Measurements from ENCODE around the gene MDGA2.

DNA sequence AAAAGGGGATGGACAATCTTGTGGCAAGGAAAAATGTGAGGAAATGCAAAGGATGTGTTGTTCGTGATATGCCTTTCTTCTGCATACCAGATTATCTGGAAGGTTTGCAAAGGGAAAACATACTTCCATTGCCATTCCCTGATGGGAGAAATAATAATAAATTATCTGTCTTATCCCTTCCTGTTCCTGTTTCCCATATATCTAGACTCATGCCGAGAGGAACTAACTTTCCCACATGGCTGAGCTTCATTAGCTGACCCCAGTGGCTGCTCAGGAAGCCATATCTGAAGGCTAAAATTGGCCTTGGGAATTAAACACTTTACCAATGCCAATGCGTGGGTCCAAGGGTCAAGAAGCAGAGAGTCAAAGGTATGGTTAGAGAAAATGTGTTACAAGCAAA lies 439.8 kb downstream of the MDGA2 start:
- TF ChIP-seq, protein P1, sequence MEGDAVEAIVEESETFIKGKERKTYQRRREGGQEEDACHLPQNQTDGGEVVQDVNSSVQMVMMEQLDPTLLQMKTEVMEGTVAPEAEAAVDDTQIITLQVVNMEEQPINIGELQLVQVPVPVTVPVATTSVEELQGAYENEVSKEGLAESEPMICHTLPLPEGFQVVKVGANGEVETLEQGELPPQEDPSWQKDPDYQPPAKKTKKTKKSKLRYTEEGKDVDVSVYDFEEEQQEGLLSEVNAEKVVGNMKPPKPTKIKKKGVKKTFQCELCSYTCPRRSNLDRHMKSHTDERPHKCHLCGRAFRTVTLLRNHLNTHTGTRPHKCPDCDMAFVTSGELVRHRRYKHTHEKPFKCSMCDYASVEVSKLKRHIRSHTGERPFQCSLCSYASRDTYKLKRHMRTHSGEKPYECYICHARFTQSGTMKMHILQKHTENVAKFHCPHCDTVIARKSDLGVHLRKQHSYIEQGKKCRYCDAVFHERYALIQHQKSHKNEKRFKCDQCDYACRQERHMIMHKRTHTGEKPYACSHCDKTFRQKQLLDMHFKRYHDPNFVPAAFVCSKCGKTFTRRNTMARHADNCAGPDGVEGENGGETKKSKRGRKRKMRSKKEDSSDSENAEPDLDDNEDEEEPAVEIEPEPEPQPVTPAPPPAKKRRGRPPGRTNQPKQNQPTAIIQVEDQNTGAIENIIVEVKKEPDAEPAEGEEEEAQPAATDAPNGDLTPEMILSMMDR (IDR thresholded peaks at IDR 0.05) = no peak
- no peak for TF ChIP-seq POLR2A (IDR thresholded peaks at IDR 0.05)

All from Peyer's patch (tissue), 4 donors.